CD8-positive, alpha-beta memory T cell (primary cell): ENCODE results near the gene BOK. TPM values are rescaled to one million over a fixed set of nuclear protein-coding genes. Genes with fewer than 3 reads are reported as not detected.

Source experiments
- CTCF ChIA-PET: fragments of 350-600 bp; sonication (Branson Sonifier 250); formaldehyde crosslinking; loops from one replicate; lab custom pipeline; 2021; ENCODE audit warnings: antibody characterized with exemption; lab: Charles Lee
- POLR2A ChIA-PET: fragments of 350-600 bp; sonication (Branson Sonifier 250); formaldehyde crosslinking; loops from one replicate; lab custom pipeline; 2021; ENCODE audit warnings: antibody characterized with exemption; lab: Charles Lee
- DNase-seq, 5 donors: peaks; one replicate each; pipeline versions ENCODE4 v3.0.0 to v3.0.0-alpha.2; 2020 to 2022; ENCODE audit warnings: mixed read lengths in 1 of 5
- H3K27ac ChIP-seq: one replicate; pipeline ENCODE4 v1.7.0; 2013; ENCODE audit warnings: low read depth, mild to moderate bottlenecking, low read length, moderate library complexity
- H3K27me3 ChIP-seq: 2 replicates; pipeline ENCODE4 v1.7.0; 2013; ENCODE audit warnings: low read length, mild to moderate bottlenecking; ENCODE audit not compliant: insufficient read depth, poor library complexity, severe bottlenecking
- H3K36me3 ChIP-seq: 2 replicates; pipeline ENCODE4 v1.7.0; 2013; ENCODE audit warnings: mild to moderate bottlenecking, low read length, moderate library complexity; ENCODE audit not compliant: insufficient read depth
- H3K4me1 ChIP-seq: 2 replicates; pipeline ENCODE4 v1.7.0; 2013; ENCODE audit warnings: mild to moderate bottlenecking, low read length, moderate library complexity; ENCODE audit not compliant: insufficient read depth
- H3K4me3 ChIP-seq: 2 replicates; pipeline ENCODE4 v1.7.0; 2013; ENCODE audit warnings: mild to moderate bottlenecking, low read length
- H3K9me3 ChIP-seq: 2 replicates; pipeline ENCODE4 v1.7.0; 2013; ENCODE audit warnings: mild to moderate bottlenecking, low read length
- H3K27ac Mint-ChIP-seq, 8 donors: one replicate each; pipeline ENCODE4 v1.8.0; 2020 to 2021; ENCODE audit warnings: mixed read lengths in 8 of 8, mild to moderate bottlenecking in 6 of 8, inconsistent platforms in 3 of 8, moderate library complexity in 3 of 8
- H3K27me3 Mint-ChIP-seq, 2 donors: one replicate each; pipeline ENCODE4 v1.8.0; 2020 to 2021; ENCODE audit warnings: mixed read lengths in 2 of 2, mild to moderate bottlenecking in 1 of 2, moderate library complexity in 1 of 2
- H3K36me3 Mint-ChIP-seq, 3 donors: one replicate each; pipeline ENCODE4 v1.8.0; 2020 to 2021; ENCODE audit warnings: mixed read lengths in 3 of 3, inconsistent platforms in 1 of 3, mild to moderate bottlenecking in 1 of 3
- H3K4me1 Mint-ChIP-seq, 3 donors: one replicate each; pipeline ENCODE4 v1.8.0; 2020 to 2021; ENCODE audit warnings: mixed read lengths in 3 of 3, inconsistent platforms in 1 of 3, mild to moderate bottlenecking in 1 of 3
- H3K4me3 Mint-ChIP-seq, 7 donors: one replicate each; pipeline ENCODE4 v1.8.0; 2020 to 2021; ENCODE audit warnings: mixed read lengths in 7 of 7, mild to moderate bottlenecking in 6 of 7, moderate library complexity in 4 of 7, inconsistent platforms in 2 of 7
- H3K9me3 Mint-ChIP-seq, 5 donors: one replicate each; pipeline ENCODE4 v1.8.0; 2020 to 2022; ENCODE audit warnings: mixed read lengths in 5 of 5, mild to moderate bottlenecking in 3 of 5, moderate library complexity in 2 of 5, inconsistent platforms in 1 of 5
- polyA plus RNA-seq: library from polyadenylated mRNA; unstranded; fragments of 300-500 nt; fragmentation: Illumina TruSeq; gene quantifications from one replicate; pipeline ENCODE4 v1.2.3, GENCODE V29; 2021
- total RNA-seq, 2 experiments: library from RNA; stranded (reverse); gene quantifications; one replicate each; pipeline ENCODE4 v1.2.3, GENCODE V29; 2021

Gene BOK
- total and polyA plus RNA-seq, 3 experiments from 2014 or later, result not detected

DNA sequence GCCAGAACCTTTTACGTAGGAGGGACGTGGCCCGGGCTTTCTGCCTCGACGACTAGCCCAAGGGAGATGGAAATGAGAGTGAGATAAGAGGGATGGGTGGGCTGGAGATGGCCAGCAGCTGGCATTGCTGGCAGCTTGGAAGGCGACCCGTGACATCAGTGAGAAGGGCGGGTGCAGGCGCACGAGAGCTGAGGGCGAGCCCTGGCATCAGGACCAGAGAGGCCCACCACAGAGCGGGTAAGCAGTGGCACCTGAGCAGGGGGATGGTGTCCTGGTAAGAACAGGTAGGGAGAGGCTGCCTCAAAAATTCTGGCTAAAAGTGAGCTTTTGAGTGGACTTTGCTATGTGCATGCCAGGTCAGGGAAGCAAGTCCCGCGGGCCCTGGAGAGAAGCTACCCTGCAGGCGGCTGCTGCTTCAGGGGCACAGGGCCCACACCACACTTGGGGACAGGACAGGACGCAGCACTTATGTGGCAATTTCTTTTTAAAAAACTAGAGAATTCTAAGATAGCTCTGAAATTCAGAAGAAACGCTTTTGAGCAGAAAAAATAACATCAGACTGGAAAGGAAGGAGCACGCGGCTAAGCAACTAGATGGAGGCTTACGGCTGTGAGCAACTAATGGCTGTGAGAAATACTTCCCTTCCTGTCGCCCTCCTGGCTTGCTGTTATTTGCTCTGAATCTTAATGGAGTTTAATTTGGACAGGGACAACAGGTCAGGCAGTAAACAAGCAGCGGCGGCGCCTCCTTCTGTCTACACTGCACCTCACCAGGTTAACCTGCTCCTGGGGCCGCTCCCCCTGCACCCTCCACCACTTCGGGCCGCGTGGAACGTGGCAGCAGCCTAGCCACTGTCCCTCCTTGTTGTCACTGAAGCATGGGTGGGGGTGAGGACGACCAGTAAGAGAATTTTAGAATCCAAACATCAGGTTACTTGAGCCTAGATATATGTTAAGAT lies 57.9 kb downstream of the BOK start:
- Histone ChIP-seq H3K36me3 (no peaks in the 10 kb centered on the region), H3K9me3 (no peaks in the 10 kb centered on the region), H3K4me1 (peaks cover 13% of the 10 kb centered on the region), H3K27me3 (no peaks in the 10 kb centered on the region), H3K4me3 (no peak overlapping the region), H3K27ac (no peak overlapping the region)
- DNase-seq, result no peak
- Mint-ChIP-seq H3K36me3 (peaks cover 0 to 12% (median 2%) of the 10 kb centered on the region in 3 donors), H3K9me3 (no peaks in the 10 kb centered on the region), H3K27me3 (no peaks in the 10 kb centered on the region), H3K4me3 (peak overlapping the region in 6 of 7 donors; percentile 16 to 95 (median 50)), H3K4me1 (peaks cover 26 to 52% (median 32%) of the 10 kb centered on the region in 3 donors), H3K27ac (peak overlapping the region in 6 of 8 donors; percentile 18 to 95 (median 70))
- CTCF ChIA-PET, result interaction anchor here (1.5 kb wide), 1 partner anchor 85 kb away, joined by 3 read pairs; the partner anchor contains the start of gene ING5
- POLR2A ChIA-PET, result no interaction called here

DNA sequence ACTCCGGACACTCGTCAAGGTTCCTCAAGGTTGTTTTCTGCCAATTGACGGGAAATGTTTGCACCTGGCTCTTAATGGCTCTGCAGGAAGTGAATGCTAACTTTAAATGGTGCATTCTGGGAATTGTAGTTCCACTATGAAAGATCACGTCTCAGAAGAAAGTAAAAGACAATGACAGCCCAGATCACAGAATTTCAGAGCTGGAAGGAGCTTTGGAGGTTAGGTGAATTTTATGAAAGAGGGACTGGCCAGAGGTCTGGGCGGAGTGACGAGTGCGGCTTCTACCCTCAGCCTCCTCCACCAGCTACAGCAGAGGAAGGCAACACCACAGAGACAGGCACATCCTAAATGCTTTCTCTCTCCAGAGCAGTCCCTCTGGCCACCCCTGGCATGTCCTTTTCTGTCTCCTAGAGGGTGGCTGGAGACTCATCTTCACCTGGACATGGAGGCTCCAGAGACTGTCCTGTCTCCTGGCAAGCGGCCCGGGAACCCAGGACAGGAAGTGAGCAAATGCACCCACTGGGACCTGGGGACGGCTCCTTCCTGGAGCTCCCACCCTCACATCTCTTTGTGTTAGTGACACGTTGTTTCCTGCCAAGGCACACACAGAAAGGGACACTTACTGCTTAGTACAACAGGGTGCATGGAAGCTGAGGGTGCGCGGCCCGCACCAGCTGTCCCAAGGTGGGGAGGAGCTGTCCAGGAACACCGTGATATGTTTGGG lies 59.0 kb downstream of the BOK start:
- Mint-ChIP-seq H3K4me3 (peak overlapping the region; percentile 75 to 95 (median 90)), H3K9me3 (no peaks in the 10 kb centered on the region), H3K27me3 (no peaks in the 10 kb centered on the region), H3K4me1 (peaks cover 28 to 55% (median 35%) of the 10 kb centered on the region in 3 donors), H3K36me3 (peaks cover 0 to 14% (median 4%) of the 10 kb centered on the region in 3 donors), H3K27ac (peak overlapping the region; percentile 47 to 96 (median 94))
- Histone ChIP-seq H3K36me3 (no peaks in the 10 kb centered on the region), H3K27me3 (no peaks in the 10 kb centered on the region), H3K27ac (no peak overlapping the region), H3K4me1 (peaks cover 13% of the 10 kb centered on the region), H3K9me3 (no peaks in the 10 kb centered on the region), H3K4me3 (peak overlapping the region; percentile 60)
- ChIA-PET POLR2A (interaction anchor here (0.6 to 1.3 kb wide), 3 partner anchors 13 to 69 kb away, joined by 3 to 5 read pairs (median 3); partner anchors contain the start of gene DTYMK), CTCF (interaction anchor here (0.7 to 1.5 kb wide), 4 partner anchors 8 to 84 kb away, joined by 3 to 5 read pairs (median 3); partner anchors contain the start of gene ING5)
- peak in 3 of 5 donors; percentile 20 to 66 (median 51) for DNase-seq

DNA sequence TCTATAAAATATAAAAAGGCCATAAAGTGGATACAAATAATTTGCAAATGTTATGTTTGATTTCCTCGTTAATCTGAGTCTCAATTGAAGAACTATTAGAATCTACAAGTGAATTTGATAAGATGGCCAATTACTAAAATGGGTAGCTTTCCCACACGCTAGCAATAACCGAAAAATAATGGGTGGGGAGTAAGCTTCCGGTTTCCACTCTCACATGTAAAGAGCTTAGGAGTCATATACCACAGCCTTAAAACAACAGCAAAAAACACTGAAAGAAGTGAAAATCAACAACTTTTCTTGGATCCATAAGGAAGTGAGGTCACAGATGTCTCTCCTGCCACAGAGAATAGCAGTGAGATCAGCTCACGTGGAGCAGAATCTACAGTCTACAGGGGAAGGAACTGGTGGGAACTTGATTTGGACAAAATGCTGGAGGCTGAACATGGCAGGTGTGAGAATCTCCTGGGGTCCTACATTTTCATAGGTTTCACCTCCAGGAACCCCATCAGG lies 59.8 kb downstream of the BOK start:
- Mint-ChIP-seq H3K4me1 (peaks cover 28 to 55% (median 35%) of the 10 kb centered on the region in 3 donors), H3K4me3 (peak overlapping the region in 4 of 7 donors; percentile 83 to 92 (median 89)), H3K27ac (peak overlapping the region; percentile 43 to 96 (median 85)), H3K9me3 (no peaks in the 10 kb centered on the region), H3K27me3 (no peaks in the 10 kb centered on the region), H3K36me3 (peaks cover 0 to 14% (median 4%) of the 10 kb centered on the region in 3 donors)
- Histone ChIP-seq H3K9me3 (no peaks in the 10 kb centered on the region), H3K4me3 (no peak overlapping the region), H3K4me1 (peaks cover 13% of the 10 kb centered on the region), H3K27ac (no peak overlapping the region), H3K27me3 (no peaks in the 10 kb centered on the region), H3K36me3 (no peaks in the 10 kb centered on the region)
- CTCF ChIA-PET, result interaction anchor here (0.7 to 1.5 kb wide), 3 partner anchors 9 to 23 kb away, joined by 3 to 5 read pairs (median 3); no protein-coding TSS in a partner anchor
- POLR2A ChIA-PET, result interaction anchor here (1.3 kb wide), 1 partner anchor 68 kb away, joined by 3 read pairs; the partner anchor contains the start of gene DTYMK
- DNase-seq, result no peak

DNA sequence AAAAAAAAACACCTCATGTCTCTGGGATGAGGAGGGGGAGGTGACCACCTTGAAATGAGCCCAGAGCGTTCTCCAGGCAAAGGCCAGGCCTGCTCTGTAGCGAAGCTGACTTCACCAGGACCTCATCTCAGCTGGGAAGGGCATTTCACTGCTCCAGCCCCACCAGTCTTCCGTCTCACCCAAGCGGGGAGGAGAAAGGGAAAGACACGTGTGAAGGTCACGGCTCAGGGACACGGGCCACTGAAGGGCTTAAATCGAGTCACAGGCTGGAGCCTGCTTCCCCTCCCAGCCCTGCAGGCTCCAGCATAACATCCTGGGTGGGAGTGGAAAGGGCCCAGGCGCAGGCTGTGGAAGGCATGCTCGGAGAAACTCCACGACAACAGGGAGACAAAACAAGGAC lies 60.3 kb downstream of the BOK start:
- H3K27ac Mint-ChIP-seq, result peak overlapping the region in 1 of 8 donors; percentile 47
- H3K4me1 Mint-ChIP-seq, result peaks cover 28 to 58% (median 35%) of the 10 kb centered on the region in 3 donors
- CTCF ChIA-PET, result interaction anchor here (1.5 kb wide), 1 partner anchor 23 kb away, joined by 3 read pairs; no protein-coding TSS in a partner anchor
- no peak overlapping the region for H3K27ac ChIP-seq
- no peaks in the 10 kb centered on the region for H3K36me3 ChIP-seq
- no peak for DNase-seq
- H3K27me3 Mint-ChIP-seq, result no peaks in the 10 kb centered on the region
- POLR2A ChIA-PET, result interaction anchor here (1.3 kb wide), 1 partner anchor 67 kb away, joined by 3 read pairs; the partner anchor contains the start of gene DTYMK
- peak overlapping the region in 2 of 7 donors; percentile 83 to 88 for H3K4me3 Mint-ChIP-seq
- no peaks in the 10 kb centered on the region for H3K9me3 ChIP-seq
- peaks cover 0 to 17% (median 4%) of the 10 kb centered on the region in 3 donors for H3K36me3 Mint-ChIP-seq
- H3K4me1 ChIP-seq, result peaks cover 13% of the 10 kb centered on the region
- no peaks in the 10 kb centered on the region for H3K9me3 Mint-ChIP-seq
- no peaks in the 10 kb centered on the region for H3K27me3 ChIP-seq
- no peak overlapping the region for H3K4me3 ChIP-seq

DNA sequence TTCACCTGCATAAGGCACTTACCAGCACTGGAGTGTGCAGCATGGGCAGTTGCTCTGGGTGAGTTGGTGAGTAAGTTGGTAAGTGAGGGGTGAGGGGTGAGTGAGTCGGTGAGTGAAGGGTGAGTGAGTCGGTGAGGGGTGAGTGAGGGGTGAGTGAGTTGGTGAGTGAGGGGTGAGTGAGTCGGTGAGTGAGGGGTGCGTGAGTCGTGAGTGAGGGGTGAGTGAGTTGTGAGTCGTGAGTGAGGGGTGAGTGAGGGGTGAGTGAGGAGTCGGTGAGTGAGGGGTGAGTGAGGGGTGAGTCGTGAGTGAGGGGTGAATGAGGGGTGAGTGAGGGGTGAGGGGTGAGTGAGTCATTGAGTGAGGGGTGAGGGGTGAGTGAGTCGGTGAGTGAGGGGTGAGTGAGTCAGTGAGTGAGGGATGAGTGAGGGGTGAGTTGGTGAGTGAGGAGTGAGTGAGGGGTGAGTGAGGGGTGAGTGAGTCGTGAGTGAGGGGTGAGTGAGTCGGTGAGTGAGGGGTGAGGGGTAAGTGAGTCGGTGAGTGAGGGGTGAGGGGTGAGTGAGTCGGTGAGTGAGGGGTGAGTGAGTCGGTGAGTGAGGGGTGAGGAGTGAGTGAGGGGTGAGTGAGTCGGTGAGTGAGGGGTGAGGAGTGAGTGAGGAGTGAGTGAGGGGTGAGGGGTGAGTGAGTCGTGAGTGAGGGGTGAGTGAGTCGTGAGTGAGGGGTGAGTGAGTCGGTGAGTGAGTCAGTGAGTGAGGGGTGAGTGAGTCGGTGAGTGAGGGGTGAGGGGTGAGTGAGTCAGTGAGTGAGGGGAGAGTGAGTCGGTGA lies 61.3 kb downstream of the BOK start:
- no peaks in the 10 kb centered on the region for H3K27me3 ChIP-seq
- H3K4me1 Mint-ChIP-seq, result peaks cover 28 to 57% (median 35%) of the 10 kb centered on the region in 3 donors
- H3K27ac Mint-ChIP-seq, result peak overlapping the region in 1 of 8 donors; percentile 47
- H3K9me3 ChIP-seq, result no peaks in the 10 kb centered on the region
- CTCF ChIA-PET, result no interaction called here
- peaks cover 13% of the 10 kb centered on the region for H3K4me1 ChIP-seq
- no peak for DNase-seq
- peak overlapping the region in 1 of 7 donors; percentile 16 for H3K4me3 Mint-ChIP-seq
- POLR2A ChIA-PET, result no interaction called here
- H3K27me3 Mint-ChIP-seq, result no peaks in the 10 kb centered on the region
- H3K9me3 Mint-ChIP-seq, result no peaks in the 10 kb centered on the region
- H3K4me3 ChIP-seq, result no peak overlapping the region
- no peaks in the 10 kb centered on the region for H3K36me3 ChIP-seq
- H3K36me3 Mint-ChIP-seq, result peaks cover 0 to 17% (median 7%) of the 10 kb centered on the region in 3 donors
- H3K27ac ChIP-seq, result no peak overlapping the region

DNA sequence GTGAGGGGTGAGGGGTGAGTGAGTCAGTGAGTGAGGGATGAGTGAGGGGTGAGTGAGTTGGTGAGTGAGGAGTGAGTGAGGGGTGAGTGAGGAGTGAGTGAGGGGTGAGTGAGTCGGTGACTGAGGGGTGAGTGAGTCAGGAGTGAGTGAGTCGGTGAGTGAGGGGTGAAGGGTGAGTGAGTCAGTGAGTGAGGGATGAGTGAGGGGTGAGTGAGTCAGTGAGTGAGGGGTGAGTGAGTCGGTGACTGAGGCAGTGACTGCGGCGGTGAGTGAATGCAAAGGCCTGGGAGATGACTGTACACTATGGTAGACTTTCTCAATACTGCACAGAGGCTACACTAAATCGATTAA lies 61.8 kb downstream of the BOK start:
- no peak overlapping the region for H3K27ac ChIP-seq
- H3K27me3 ChIP-seq, result no peaks in the 10 kb centered on the region
- H3K27me3 Mint-ChIP-seq, result no peaks in the 10 kb centered on the region
- no peaks in the 10 kb centered on the region for H3K36me3 ChIP-seq
- H3K9me3 ChIP-seq, result no peaks in the 10 kb centered on the region
- H3K4me3 Mint-ChIP-seq, result no peak overlapping the region
- H3K4me1 ChIP-seq, result peaks cover 13% of the 10 kb centered on the region
- CTCF ChIA-PET, result no interaction called here
- no peaks in the 10 kb centered on the region for H3K9me3 Mint-ChIP-seq
- POLR2A ChIA-PET, result no interaction called here
- peaks cover 26 to 53% (median 35%) of the 10 kb centered on the region in 3 donors for H3K4me1 Mint-ChIP-seq
- no peak overlapping the region for H3K4me3 ChIP-seq
- DNase-seq, result no peak
- H3K27ac Mint-ChIP-seq, result peak overlapping the region in 1 of 8 donors; percentile 87
- H3K36me3 Mint-ChIP-seq, result peaks cover 0 to 17% (median 7%) of the 10 kb centered on the region in 3 donors
